ENCODE measurements around the gene SEC11A. TPM values are rescaled to one million over a fixed set of nuclear protein-coding genes. Genes with fewer than 3 reads are reported as not detected.

The SEC11A gene
- total RNA-seq, 1 experiment from 2014 or later, result 140 TPM

DNA sequence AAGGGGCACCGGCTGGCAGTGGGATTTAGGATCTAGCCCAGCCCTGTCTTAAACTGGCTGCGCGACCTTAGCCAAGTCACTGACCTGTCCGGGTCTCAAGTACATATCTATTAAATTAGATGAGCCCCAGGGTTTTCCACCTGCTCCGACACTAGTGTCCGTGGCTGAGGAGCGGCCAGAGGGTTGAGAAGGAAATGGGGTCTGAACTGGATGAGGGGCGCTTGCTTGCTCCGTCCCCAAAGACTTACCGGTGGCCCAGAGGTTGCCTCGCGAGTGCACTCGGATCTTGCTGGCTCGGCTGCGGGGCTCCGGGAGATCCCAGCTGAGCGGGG is 58.2 kb downstream of the SEC11A start:
- H2AFZ ChIP-seq (ENCODE audit: low read length), result peak overlapping the region; percentile 88
- H3K36me3 ChIP-seq (ENCODE audit: low read depth, low read length), result no peaks in the 10 kb centered on the region
- no peaks in the 10 kb centered on the region for H3K9me2 ChIP-seq (replicated peaks; ENCODE audit: low read length)
- TF ChIP-seq EZH2 (IDR thresholded peaks at IDR 0.05; ENCODE audit: low read length, unreplicated experiment), result no peak
- no peak for TF ChIP-seq EZH2phosphoT487 (IDR thresholded peaks at IDR 0.05; ENCODE audit: borderline replicate concordance, low read length)
- TF ChIP-seq, protein P1, sequence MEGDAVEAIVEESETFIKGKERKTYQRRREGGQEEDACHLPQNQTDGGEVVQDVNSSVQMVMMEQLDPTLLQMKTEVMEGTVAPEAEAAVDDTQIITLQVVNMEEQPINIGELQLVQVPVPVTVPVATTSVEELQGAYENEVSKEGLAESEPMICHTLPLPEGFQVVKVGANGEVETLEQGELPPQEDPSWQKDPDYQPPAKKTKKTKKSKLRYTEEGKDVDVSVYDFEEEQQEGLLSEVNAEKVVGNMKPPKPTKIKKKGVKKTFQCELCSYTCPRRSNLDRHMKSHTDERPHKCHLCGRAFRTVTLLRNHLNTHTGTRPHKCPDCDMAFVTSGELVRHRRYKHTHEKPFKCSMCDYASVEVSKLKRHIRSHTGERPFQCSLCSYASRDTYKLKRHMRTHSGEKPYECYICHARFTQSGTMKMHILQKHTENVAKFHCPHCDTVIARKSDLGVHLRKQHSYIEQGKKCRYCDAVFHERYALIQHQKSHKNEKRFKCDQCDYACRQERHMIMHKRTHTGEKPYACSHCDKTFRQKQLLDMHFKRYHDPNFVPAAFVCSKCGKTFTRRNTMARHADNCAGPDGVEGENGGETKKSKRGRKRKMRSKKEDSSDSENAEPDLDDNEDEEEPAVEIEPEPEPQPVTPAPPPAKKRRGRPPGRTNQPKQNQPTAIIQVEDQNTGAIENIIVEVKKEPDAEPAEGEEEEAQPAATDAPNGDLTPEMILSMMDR (conservative IDR thresholded peaks at IDR 0.05; ENCODE audit: low read depth, low read length), result no peak
- ChIA-PET CTCF (no interaction called here), POLR2A (ENCODE audit: unreplicated experiment) (no interaction called here)
- H3K4me2 ChIP-seq (ENCODE audit: low read length), result peak overlapping the region; percentile 82
- H3K27ac ChIP-seq (ENCODE audit: low read length), result no peak overlapping the region
- BruUV-seq (replicated peaks), result no TSS peak
- peak overlapping the region; percentile 75; the same call in 1 of the 2 replicates for H3K9ac ChIP-seq (ENCODE audit: low read length)
- no peaks in the 10 kb centered on the region for H4K20me1 ChIP-seq (ENCODE audit: low read length)
- ATAC-seq (no peak), DNase-seq (no peak)
- intact Hi-C loops (cut with micrococcal nuclease), result loop anchor here (1.0 kb wide), 1 partner anchor 271 kb away; no protein-coding TSS in a partner anchor
- peaks cover 14% of the 10 kb centered on the region for H3K79me2 ChIP-seq (ENCODE audit: low read length)
- no peaks in the 10 kb centered on the region for H3K9me3 ChIP-seq (ENCODE audit: low read length)
- H3F3A ChIP-seq (ENCODE audit: low read length, unreplicated experiment), result no peaks in the 10 kb centered on the region
- peak overlapping the region; percentile 69 for H3K4me3 ChIP-seq (ENCODE audit: low read length)
- no peaks in the 10 kb centered on the region for H3K27me3 ChIP-seq (ENCODE audit: low read length)
- peaks cover 26% of the 10 kb centered on the region for H3K4me1 ChIP-seq (ENCODE audit: insufficient read depth, low read length)

DNA sequence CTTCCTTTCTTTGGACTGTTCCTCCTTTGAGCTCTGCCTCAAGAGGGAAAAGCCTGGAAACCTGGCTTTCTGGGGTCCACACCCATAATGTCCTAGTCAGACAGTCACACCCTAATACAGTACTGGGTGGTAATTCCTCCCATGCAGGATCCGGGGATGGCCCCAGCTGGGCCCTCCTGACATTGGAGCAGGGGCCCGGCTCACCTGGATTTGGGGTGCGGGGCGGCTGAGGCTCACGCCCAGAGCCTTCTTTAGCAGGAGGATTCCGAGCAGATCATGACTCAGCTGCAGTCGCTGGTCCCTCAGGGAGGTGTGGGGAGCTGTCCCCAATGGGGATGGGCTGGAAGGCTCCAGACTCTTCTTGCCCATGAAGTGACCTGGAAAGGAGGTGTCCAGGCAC is 59.0 kb downstream of the SEC11A start:
- Histone ChIP-seq H3K27me3 (ENCODE audit: low read length) (no peaks in the 10 kb centered on the region), H3K4me1 (ENCODE audit: insufficient read depth, low read length) (peaks cover 34% of the 10 kb centered on the region), H3K79me2 (ENCODE audit: low read length) (peaks cover 21% of the 10 kb centered on the region), H3K36me3 (ENCODE audit: low read depth, low read length) (0 out of 2 replicates have a peak, but pooled peaks cover 5% of the 10 kb centered on the region), H3K27ac (ENCODE audit: low read length) (no peak overlapping the region), H3K4me3 (ENCODE audit: low read length) (no peak overlapping the region), H3F3A (ENCODE audit: low read length, unreplicated experiment) (no peaks in the 10 kb centered on the region), H4K20me1 (ENCODE audit: low read length) (no peaks in the 10 kb centered on the region), H3K9me2 (replicated peaks; ENCODE audit: low read length) (no peaks in the 10 kb centered on the region), H3K4me2 (ENCODE audit: low read length) (0 out of 2 replicates have a peak overlapping the region, but pooled peaks have one; percentile 82), H3K9ac (ENCODE audit: low read length) (no peak overlapping the region), H2AFZ (ENCODE audit: low read length) (no peak overlapping the region), H3K9me3 (ENCODE audit: low read length) (no peaks in the 10 kb centered on the region)
- intact Hi-C loops (cut with micrococcal nuclease), result no loop called here
- DNase-seq (no peak), ATAC-seq (no peak)
- TF ChIP-seq, protein P1 (conservative IDR thresholded peaks at IDR 0.05; ENCODE audit: low read depth, low read length), result no peak
- no peak for TF ChIP-seq EZH2phosphoT487 (IDR thresholded peaks at IDR 0.05; ENCODE audit: borderline replicate concordance, low read length)
- no peak for TF ChIP-seq EZH2 (IDR thresholded peaks at IDR 0.05; ENCODE audit: low read length, unreplicated experiment)
- POLR2A ChIA-PET (ENCODE audit: unreplicated experiment), result no interaction called here
- no TSS peak for BruUV-seq (replicated peaks)
- CTCF ChIA-PET, result no interaction called here

DNA sequence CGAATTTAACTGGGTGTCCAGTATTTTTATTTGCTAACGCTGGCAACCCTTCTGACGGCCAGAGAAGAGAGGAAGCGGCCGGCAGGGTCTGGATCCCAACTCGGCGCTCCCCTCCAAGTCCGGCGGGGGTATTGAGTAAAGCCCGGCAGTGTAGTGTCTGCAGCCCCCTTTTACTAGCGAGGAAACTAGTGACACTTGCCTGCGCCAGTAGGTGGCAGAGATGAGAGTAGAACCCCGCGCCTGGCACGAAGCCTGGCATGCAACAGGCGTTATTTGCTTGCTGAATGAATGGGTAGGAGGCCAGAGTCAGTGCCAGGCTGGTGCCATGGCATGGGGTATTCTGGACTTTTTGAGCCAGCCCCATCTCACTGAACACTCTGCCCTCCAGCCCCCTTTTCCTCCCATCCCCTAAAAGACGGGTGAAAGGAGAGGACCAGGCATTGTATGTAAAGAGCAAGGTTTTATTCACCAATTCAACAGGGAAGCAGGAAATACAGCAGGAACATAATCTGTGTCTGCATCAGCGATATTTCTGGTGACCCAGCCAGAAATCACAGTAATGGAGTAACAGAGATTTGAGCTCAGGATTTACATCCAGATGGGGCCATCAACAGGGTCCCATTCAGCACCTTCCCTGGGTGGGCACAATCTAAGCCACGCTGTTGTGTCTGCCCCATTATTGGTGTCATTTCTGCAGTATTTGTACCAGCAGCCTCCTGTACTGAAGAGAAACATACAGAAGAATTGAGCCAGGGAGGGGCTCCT is 61.1 kb downstream of the SEC11A start:
- ChIA-PET POLR2A (ENCODE audit: unreplicated experiment) (interaction anchor here (0.6 to 0.9 kb wide), 3 partner anchors 41 to 273 kb away, joined by 3 to 20 read pairs (median 3); no protein-coding TSS in a partner anchor), CTCF (no interaction called here)
- no peaks in the 10 kb centered on the region for H3K9me3 ChIP-seq (ENCODE audit: low read length)
- no peaks in the 10 kb centered on the region for H3K27me3 ChIP-seq (ENCODE audit: low read length)
- TF ChIP-seq, protein P1 (conservative IDR thresholded peaks at IDR 0.05; ENCODE audit: low read depth, low read length), result peak; percentile 76
- TF ChIP-seq EZH2phosphoT487 (IDR thresholded peaks at IDR 0.05; ENCODE audit: borderline replicate concordance, low read length), result no peak
- H3K9me2 ChIP-seq (replicated peaks; ENCODE audit: low read length), result no peaks in the 10 kb centered on the region
- H2AFZ ChIP-seq (ENCODE audit: low read length), result peak overlapping the region; percentile 88
- H3K4me2 ChIP-seq (ENCODE audit: low read length), result peak overlapping the region; percentile 98
- peak; percentile 46 for ATAC-seq
- no peaks in the 10 kb centered on the region for H4K20me1 ChIP-seq (ENCODE audit: low read length)
- H3K36me3 ChIP-seq (ENCODE audit: low read depth, low read length), result peaks cover 9% of the 10 kb centered on the region; the same call in 1 of the 2 replicates
- peak; percentile 82 for DNase-seq
- H3K4me1 ChIP-seq (ENCODE audit: insufficient read depth, low read length), result peaks cover 34% of the 10 kb centered on the region
- H3K4me3 ChIP-seq (ENCODE audit: low read length), result peak overlapping the region; percentile 91
- peak overlapping the region; percentile 59 for H3K27ac ChIP-seq (ENCODE audit: low read length)
- intact Hi-C loops (cut with micrococcal nuclease), result loop anchor here (1.0 kb wide), 1 partner anchor 93 kb away; the partner anchor contains the start of gene ZNF592
- BruUV-seq (replicated peaks), result TSS peak; percentile 86
- H3K79me2 ChIP-seq (ENCODE audit: low read length), result peaks cover 32% of the 10 kb centered on the region
- peak overlapping the region; percentile 96 for H3K9ac ChIP-seq (ENCODE audit: low read length)
- no peaks in the 10 kb centered on the region for H3F3A ChIP-seq (ENCODE audit: low read length, unreplicated experiment)

Measured in PC-3 (cell line).